Upper lobe of right lung (tissue), 1 donor: ENCODE measurements around the gene ATP13A1. TPM values are rescaled to one million over a fixed set of nuclear protein-coding genes. Genes with fewer than 3 reads are reported as not detected.

Experiments used
- ATAC-seq: fragments of 200-7000 bp; cut with Tn5 transposase; one replicate; pipeline ENCODE4 v1.9.1; 2020; ENCODE audit warnings: mild to moderate bottlenecking, moderate library complexity
- DNase-seq: peaks from one replicate; pipeline ENCODE4 v3.0.0-alpha.2; 2020
- H3K27ac ChIP-seq: fragments of 200-600 bp; one replicate; pipeline ENCODE4 v1.8.0; 2022
- H3K27me3 ChIP-seq: fragments of 200-600 bp; one replicate; pipeline ENCODE4 v1.8.0; 2022; ENCODE audit warnings: mild to moderate bottlenecking
- H3K36me3 ChIP-seq: fragments of 200-600 bp; one replicate; pipeline ENCODE4 v1.8.0; 2022
- H3K4me1 ChIP-seq: fragments of 200-600 bp; one replicate; pipeline ENCODE4 v1.8.0; 2022
- H3K4me3 ChIP-seq: fragments of 200-600 bp; one replicate; pipeline ENCODE4 v1.8.0; 2022; ENCODE audit warnings: mild to moderate bottlenecking
- H3K9me3 ChIP-seq: fragments of 200-600 bp; one replicate; pipeline ENCODE4 v1.8.0; 2022
- intact Hi-C: fragments of 100-400 bp; cut with DNase I; formaldehyde crosslinking; loops from one replicate; pipeline ENCODE4 v1.11.0; 2022
- total RNA-seq: library from RNA; stranded (reverse); fragmentation: NEBNext Ultra II Directional; extraction: Animal tissue kit (Norgen Biotek cat#: 25700); gene quantifications from one replicate; pipeline ENCODE4 v1.2.1, GENCODE V29; 2021
- TF ChIP-seq, protein P1 (sequence below): fragments of 200-600 bp; IDR thresholded peaks from one replicate; pipeline ENCODE4 v1.8.0; 2022; ENCODE audit warnings: antibody characterized with exemption
- donor health status: DM: no; HTN: yes; CAD: no; lungs with severe emphysema.

The ATP13A1 gene
- total RNA-seq, 1 donor from 2014 or later, result 55.5 TPM

DNA sequence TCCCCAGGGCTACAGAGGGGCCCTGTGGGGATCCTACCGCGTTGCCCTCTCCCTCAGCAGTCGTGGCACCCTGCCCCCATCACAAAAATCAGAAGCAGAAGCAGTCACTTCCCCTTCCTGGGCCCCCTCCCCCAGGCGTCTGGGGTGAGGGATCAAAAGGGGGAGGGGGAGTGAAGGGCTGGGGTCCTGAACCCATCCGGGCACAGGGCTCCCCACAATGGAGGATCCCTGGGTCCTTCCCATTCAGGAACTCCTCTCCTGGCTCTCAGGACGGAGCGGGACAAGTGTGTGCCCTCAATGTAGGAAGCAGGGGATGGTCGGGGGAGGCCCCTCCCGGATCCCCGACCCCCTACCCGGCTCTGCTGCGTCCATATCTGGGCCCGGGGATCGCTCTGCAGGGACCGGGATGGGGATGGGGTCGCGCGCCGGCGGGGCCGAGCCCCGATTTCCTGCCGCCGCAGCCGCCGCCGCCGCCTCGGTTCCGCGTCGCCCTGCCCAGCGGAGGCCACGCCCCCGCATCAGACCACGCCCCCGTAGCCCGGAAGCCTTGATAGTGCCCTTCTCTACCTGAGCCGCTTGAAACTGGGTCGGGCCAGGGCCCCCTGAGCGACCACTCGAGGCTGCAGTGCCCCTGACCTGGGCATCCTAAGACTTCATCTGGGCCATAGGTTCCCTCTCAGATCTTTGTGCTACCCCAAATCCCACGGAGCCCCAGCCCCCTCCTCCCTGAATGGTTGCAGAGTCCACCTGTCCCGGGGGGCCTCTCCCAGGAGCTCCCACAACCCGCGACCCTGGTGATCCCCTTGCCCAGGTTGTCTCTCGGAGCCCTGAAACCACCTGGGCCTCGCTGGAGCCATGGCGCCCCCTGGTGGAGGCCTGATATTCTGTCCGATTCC is 20.1 kb downstream of the ATP13A1 start, which contains the start of gene GMIP:
TSS of gene GMIP (minus strand) at position 500 of the 896 bp plus-strand sequence. CDS start at position 372, 128 bp downstream.
- H3K4me3 ChIP-seq, result peak within 1 kb of the TSS; percentile 94
- peaks cover 35% of the 10 kb centered on the region for H3K36me3 ChIP-seq

DNA sequence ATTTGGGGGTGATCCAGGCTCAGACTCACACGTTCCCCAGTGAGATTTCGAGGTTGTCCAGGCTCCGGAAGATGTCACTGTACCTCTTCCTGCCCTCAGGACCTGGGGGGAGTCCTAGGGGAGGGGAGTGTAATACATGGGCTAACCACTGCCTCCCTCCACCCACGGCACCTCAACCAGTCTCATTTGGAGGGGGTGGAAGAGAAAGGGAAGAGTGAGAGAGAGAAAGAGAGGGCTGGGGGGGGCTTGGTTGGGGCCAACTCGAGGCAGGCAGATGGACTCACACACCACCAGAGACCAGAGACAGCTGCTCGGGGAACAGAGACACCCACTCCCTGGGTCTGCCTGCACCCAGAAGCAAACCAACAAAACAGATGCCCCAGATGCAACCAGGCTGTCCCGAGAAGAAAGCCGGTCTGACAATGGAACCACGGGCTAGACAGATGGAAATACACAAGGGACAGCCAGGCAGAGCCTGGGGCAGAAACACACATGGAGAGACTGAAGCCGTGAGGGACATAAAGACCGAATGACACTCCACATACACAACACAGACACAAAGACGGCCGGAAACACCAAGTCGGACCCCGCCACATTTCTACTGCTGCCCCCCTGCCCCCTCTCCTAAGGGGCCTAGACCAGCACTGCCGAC is 20.8 kb downstream of the ATP13A1 start:
- TF ChIP-seq, protein P1, sequence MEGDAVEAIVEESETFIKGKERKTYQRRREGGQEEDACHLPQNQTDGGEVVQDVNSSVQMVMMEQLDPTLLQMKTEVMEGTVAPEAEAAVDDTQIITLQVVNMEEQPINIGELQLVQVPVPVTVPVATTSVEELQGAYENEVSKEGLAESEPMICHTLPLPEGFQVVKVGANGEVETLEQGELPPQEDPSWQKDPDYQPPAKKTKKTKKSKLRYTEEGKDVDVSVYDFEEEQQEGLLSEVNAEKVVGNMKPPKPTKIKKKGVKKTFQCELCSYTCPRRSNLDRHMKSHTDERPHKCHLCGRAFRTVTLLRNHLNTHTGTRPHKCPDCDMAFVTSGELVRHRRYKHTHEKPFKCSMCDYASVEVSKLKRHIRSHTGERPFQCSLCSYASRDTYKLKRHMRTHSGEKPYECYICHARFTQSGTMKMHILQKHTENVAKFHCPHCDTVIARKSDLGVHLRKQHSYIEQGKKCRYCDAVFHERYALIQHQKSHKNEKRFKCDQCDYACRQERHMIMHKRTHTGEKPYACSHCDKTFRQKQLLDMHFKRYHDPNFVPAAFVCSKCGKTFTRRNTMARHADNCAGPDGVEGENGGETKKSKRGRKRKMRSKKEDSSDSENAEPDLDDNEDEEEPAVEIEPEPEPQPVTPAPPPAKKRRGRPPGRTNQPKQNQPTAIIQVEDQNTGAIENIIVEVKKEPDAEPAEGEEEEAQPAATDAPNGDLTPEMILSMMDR, result no peak
- H3K36me3 ChIP-seq, result peaks cover 27% of the 10 kb centered on the region
- DNase-seq (no peak), ATAC-seq (peak; percentile 3)
- H3K4me1 ChIP-seq, result peaks cover 8% of the 10 kb centered on the region
- peak overlapping the region; percentile 94 for H3K4me3 ChIP-seq
- H3K27ac ChIP-seq, result peak overlapping the region; percentile 72
- intact Hi-C loops, result loop anchor here (5.0 kb wide), 1 partner anchor 110 kb away; no protein-coding TSS in a partner anchor
- no peaks in the 10 kb centered on the region for H3K9me3 ChIP-seq
- H3K27me3 ChIP-seq, result no peaks in the 10 kb centered on the region

More for the DNA sequence above, 20.1 kb downstream of the ATP13A1 start, which contains the start of gene GMIP:
- DNase-seq, result peak; percentile 92
- TF ChIP-seq, protein P1, result peak; percentile 88
- Histone ChIP-seq H3K27me3 (no peaks in the 10 kb centered on the region), H3K4me1 (peaks cover 8% of the 10 kb centered on the region), H3K27ac (peak within 1 kb of the TSS; percentile 72), H3K9me3 (no peaks in the 10 kb centered on the region)
- intact Hi-C loops, result loop anchor here (5.0 kb wide), 1 partner anchor 111 kb away; no protein-coding TSS in a partner anchor
- ATAC-seq, result peak; percentile 92

DNA sequence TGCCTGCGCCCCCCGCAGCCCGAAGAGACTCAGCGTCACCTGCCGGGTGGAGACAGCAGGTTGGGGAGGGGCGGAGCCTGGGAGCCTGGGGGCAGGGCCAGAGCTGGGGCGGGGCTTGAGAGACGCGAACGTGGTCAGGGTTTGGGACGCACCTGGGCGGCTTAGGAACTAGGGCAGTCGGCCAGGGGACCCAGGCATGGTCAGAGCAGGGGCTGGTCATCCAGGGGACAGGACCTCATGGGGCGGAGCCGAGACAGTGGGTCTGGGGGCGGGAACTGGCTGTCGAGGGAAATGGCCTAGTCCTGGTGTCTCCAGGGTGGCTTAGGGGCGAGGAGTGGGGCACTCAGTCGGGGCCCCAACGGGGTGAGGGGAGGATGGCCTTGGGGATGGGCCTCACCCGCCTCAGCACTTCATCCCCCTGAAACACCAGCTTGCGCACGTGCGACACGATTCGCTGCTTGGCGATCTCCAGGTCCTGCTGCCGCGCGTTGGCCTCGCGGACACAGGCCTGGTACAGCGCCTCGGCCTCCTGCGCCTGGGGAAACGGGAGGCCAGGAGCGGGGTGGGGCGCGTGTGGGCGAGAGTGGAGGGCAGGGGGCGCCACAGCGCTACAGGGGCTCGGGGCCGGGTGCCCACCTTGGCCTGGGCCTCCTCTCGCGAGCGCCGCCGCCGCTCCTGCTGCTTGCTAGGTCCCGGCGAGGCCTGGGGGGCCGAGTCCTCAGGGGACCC is 25.8 kb downstream of the ATP13A1 start:
- Histone ChIP-seq H3K27ac (no peak overlapping the region), H3K27me3 (no peaks in the 10 kb centered on the region), H3K4me1 (peaks cover under 1% of the 10 kb centered on the region), H3K9me3 (no peaks in the 10 kb centered on the region), H3K4me3 (no peak overlapping the region), H3K36me3 (peaks cover 33% of the 10 kb centered on the region)
- ATAC-seq, result peak; percentile 51
- DNase-seq, result no peak
- intact Hi-C loops, result no loop called here
- TF ChIP-seq, protein P1, result no peak

DNA sequence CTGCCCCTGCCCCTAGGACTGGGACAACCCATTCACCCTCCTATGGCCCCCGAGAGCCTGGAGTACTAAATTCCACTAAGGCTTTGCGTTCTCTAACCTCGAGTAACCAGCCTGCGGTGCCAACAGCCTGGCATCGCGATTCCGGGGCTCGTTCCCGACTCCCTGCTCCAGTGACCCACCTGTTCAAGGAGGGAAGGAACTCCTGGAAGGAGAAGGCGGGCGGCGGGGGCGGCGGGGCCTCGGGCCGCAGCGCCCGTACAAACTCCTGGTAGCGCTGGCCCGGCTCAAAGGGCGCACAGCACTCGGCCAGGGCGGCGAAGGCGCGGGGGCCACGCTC is 26.3 kb downstream of the ATP13A1 start:
- no peaks in the 10 kb centered on the region for H3K9me3 ChIP-seq
- H3K4me1 ChIP-seq, result no peaks in the 10 kb centered on the region
- TF ChIP-seq, protein P1, result no peak
- no peak for DNase-seq
- intact Hi-C loops, result no loop called here
- no peaks in the 10 kb centered on the region for H3K27me3 ChIP-seq
- H3K27ac ChIP-seq, result no peak overlapping the region
- no peak overlapping the region for H3K4me3 ChIP-seq
- peaks cover 33% of the 10 kb centered on the region for H3K36me3 ChIP-seq
- ATAC-seq, result no peak

DNA sequence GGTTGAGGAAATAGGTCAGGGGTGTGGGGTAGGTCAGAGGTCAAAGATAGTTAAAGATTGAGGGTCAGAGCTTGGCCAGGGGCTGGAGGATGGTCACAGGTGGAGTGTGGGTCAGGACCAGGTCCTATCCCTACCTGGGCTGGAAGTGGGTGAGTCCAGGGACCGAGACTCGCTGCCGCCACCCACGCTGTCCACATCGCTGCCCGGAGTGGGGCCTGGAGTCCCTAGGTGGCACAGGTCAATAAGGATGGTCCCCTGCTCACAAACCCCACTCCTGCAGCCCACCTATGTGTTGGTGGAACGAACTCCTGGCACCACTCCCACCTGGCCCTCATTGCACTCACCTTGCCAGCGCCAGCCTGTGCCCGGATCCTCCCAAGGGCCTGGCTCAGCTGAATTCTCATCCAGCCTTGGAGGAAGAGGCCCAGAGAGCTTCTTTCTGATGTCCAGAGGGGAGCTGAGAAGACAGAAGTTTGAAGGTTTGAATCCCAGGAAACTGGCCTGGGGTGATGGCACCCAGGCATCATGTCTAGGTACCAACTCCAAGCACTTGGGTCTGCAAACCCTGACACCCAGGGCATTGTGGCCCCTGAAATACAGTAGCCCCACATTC is 26.8 kb downstream of the ATP13A1 start:
- no peaks in the 10 kb centered on the region for H3K4me1 ChIP-seq
- intact Hi-C loops, result no loop called here
- no peak overlapping the region for H3K4me3 ChIP-seq
- TF ChIP-seq, protein P1, result no peak
- ATAC-seq, result no peak
- H3K9me3 ChIP-seq, result no peaks in the 10 kb centered on the region
- peaks cover 33% of the 10 kb centered on the region for H3K36me3 ChIP-seq
- DNase-seq, result no peak
- H3K27me3 ChIP-seq, result no peaks in the 10 kb centered on the region
- no peak overlapping the region for H3K27ac ChIP-seq
